ENCODE data around the gene RNF144A. TPM values are rescaled to one million over a fixed set of nuclear protein-coding genes. Genes with fewer than 3 reads are reported as not detected.

Gene RNF144A
- total RNA-seq, 1 donor from 2014 or later: 0.26 TPM

DNA sequence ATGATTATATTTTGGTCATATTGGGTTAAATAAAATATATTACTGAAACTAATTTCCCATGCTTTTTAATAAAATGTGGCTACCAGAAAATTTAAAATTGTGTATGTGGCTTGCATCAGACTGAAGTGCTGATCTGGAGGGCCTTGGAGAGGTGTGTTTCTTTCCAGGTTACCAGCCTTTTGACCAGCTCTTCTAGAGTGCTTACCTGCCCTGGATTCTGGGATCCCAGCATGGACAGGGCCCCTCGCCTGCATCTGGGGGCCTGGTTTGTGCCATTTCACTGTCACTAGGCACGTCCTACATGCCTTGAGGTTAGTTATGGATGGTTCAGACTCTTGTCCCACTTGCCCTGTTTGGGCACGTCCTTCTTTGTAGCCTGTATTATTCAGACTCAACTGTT is 10.5 kb downstream of the RNF144A start:
- TF ChIP-seq, protein P1, sequence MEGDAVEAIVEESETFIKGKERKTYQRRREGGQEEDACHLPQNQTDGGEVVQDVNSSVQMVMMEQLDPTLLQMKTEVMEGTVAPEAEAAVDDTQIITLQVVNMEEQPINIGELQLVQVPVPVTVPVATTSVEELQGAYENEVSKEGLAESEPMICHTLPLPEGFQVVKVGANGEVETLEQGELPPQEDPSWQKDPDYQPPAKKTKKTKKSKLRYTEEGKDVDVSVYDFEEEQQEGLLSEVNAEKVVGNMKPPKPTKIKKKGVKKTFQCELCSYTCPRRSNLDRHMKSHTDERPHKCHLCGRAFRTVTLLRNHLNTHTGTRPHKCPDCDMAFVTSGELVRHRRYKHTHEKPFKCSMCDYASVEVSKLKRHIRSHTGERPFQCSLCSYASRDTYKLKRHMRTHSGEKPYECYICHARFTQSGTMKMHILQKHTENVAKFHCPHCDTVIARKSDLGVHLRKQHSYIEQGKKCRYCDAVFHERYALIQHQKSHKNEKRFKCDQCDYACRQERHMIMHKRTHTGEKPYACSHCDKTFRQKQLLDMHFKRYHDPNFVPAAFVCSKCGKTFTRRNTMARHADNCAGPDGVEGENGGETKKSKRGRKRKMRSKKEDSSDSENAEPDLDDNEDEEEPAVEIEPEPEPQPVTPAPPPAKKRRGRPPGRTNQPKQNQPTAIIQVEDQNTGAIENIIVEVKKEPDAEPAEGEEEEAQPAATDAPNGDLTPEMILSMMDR (IDR thresholded peaks at IDR 0.05; ENCODE audit: insufficient read depth, low read length, severe bottlenecking): no peak
- Histone ChIP-seq H3K27me3 (ENCODE audit: control insufficient read depth, insufficient read depth, low read length) (no peaks in the 10 kb centered on the region), H3K4me3 (ENCODE audit: low read depth, low read length) (no peak overlapping the region), H3K36me3 (ENCODE audit: control insufficient read depth, insufficient read depth, low read length) (no peaks in the 10 kb centered on the region)
- DNase-seq (ENCODE audit: low read depth) (no peak), FAIRE-seq (no peak)

DNA sequence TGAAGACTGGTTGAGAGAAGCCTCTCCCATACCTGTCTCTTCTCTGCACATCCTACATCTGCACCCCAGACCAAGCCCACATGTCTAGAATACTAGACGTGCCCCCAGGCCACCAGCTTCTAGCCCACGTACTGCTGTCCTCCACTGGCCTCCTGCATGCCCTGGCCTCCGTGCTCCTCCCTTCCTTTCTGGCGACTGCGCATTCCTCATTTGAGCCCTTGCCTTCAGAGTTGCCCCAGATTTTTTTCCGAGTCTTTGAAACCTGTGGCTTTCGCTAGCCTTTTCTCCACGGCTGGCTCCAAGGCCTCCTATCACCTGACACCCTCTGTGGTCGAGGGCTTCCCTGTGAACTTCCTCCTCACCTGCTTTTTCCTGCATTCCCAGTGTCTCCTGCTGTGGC is 11.2 kb downstream of the RNF144A start:
- no peaks in the 10 kb centered on the region for H3K36me3 ChIP-seq (ENCODE audit: control insufficient read depth, insufficient read depth, low read length)
- FAIRE-seq: no peak

DNA sequence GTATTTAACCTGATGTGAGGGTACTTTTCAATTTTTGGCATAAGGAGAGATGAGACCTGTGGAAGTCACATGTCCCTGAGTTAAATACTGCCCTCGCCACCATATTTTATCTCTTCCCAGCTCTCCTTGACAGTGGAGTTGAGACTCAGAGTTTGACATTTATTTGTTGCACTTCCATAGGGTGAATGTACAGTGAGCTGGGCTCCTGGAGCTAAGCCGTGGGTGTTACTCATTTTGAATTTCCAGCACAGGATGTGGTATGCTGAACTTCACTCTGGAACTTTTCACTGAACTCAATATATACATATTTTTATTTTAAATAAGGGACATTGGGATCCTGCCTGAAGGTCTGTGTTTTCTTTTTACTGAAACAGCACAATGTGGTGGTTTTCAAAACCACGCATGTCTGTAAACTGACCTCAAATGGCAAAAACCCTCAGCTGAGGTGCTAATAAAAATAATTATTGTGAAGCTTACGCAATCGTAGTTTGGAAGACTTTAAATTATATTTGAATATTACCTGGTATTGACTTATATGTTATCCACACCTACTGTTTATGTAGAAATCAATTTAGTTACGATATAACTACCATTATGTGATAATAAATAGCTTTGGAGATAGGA is 12.1 kb downstream of the RNF144A start:
- TF ChIP-seq, protein P1 (IDR thresholded peaks at IDR 0.05; ENCODE audit: insufficient read depth, low read length, severe bottlenecking): no peak
- H3K4me3 ChIP-seq (ENCODE audit: low read depth, low read length): no peak overlapping the region
- DNase-seq (ENCODE audit: low read depth) (no peak), FAIRE-seq (no peak)
- no peaks in the 10 kb centered on the region for H3K27me3 ChIP-seq (ENCODE audit: control insufficient read depth, insufficient read depth, low read length)
- H3K36me3 ChIP-seq (ENCODE audit: control insufficient read depth, insufficient read depth, low read length): no peaks in the 10 kb centered on the region

More for the DNA sequence above, 11.2 kb downstream of the RNF144A start:
- Histone ChIP-seq H3K4me3 (ENCODE audit: low read depth, low read length) (no peak overlapping the region), H3K27me3 (ENCODE audit: control insufficient read depth, insufficient read depth, low read length) (no peaks in the 10 kb centered on the region)
- TF ChIP-seq, protein P1 (IDR thresholded peaks at IDR 0.05; ENCODE audit: insufficient read depth, low read length, severe bottlenecking): no peak
- no peak for DNase-seq (ENCODE audit: low read depth)

DNA sequence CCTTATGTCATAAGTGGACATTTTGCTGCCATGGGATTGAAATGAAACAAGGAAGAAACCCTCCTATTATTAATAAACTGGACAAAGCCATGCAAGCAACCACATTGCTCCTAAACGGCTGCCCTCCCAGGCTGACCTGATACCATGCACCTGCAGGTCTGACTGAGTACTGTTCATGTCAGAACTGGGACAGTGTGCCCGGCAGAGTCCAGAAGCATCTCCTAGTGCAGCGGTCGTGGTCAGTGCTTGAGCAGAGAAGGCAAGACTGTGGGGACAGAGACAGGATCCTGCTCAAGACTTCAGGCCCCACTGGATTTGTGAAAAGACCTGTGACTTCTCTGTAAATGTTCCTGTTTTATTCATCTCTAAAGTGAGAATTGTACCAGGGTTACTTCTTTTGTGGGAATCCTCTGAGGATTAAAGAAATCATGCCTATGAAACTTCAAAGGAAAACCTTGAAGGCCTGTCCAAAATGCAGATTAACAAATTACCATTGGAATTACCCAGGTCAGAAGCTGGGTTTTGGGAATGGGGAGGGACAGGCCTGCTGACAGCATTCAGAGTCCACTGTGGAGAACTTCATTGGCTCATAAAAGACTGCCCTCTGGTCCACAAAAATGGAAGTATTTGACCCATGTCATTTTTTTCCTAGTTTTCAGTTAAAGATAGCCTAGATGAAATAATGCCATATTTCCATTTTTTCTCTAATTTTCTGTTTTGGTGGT is 13.9 kb downstream of the RNF144A start:
- TF ChIP-seq, protein P1 (IDR thresholded peaks at IDR 0.05; ENCODE audit: insufficient read depth, low read length, severe bottlenecking): no peak
- FAIRE-seq (no peak), DNase-seq (ENCODE audit: low read depth) (no peak)
- H3K27me3 ChIP-seq (ENCODE audit: control insufficient read depth, insufficient read depth, low read length): no peaks in the 10 kb centered on the region
- H3K4me3 ChIP-seq (ENCODE audit: low read depth, low read length): no peak overlapping the region
- no peaks in the 10 kb centered on the region for H3K36me3 ChIP-seq (ENCODE audit: control insufficient read depth, insufficient read depth, low read length)

DNA sequence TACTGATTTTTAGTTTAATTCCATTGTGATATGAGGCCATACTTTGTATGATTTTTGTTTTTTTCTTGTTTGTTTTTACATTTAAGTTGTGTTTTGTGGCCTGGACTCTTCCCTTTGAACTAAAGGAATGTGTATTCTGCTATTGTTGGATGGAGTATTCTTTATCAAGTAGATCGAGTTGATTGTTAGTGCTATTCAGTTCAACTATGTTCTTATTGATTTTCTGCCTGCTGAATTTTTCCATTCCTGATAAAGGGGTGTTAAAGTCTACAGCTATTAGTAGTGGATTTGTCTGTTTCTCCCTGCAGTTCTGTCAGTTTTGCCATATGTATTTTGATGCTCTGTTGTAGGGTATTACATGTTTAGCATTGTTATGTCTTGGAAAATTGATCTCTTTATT is 14.5 kb downstream of the RNF144A start:
- H3K4me3 ChIP-seq (ENCODE audit: low read depth, low read length): no peak overlapping the region
- H3K36me3 ChIP-seq (ENCODE audit: control insufficient read depth, insufficient read depth, low read length): no peaks in the 10 kb centered on the region
- no peak for DNase-seq (ENCODE audit: low read depth)
- no peak for FAIRE-seq
- no peaks in the 10 kb centered on the region for H3K27me3 ChIP-seq (ENCODE audit: control insufficient read depth, insufficient read depth, low read length)
- TF ChIP-seq, protein P1 (IDR thresholded peaks at IDR 0.05; ENCODE audit: insufficient read depth, low read length, severe bottlenecking): no peak
